Left ventricle myocardium inferior (tissue), 1 donor: ENCODE results near the gene BANK1. TPM values are rescaled to one million over a fixed set of nuclear protein-coding genes. Genes with fewer than 3 reads are reported as not detected.

Source experiments
- DNase-seq: peaks from one replicate; pipeline ENCODE4 v3.0.0-alpha.2; 2020
- H3K27ac ChIP-seq: fragments of 200-600 bp; replicated peaks from 2 replicates; pipeline ENCODE4 v1.8.0; 2021
- H3K27me3 ChIP-seq: fragments of 200-600 bp; 2 replicates; pipeline ENCODE4 v1.8.0; 2021; ENCODE audit warnings: low read depth
- H3K36me3 ChIP-seq: fragments of 200-600 bp; 2 replicates; pipeline ENCODE4 v1.8.0; 2021
- H3K4me1 ChIP-seq: fragments of 200-600 bp; 2 replicates; pipeline ENCODE4 v1.8.0; 2021
- H3K4me3 ChIP-seq: fragments of 200-600 bp; 2 replicates; pipeline ENCODE4 v1.8.0; 2021; ENCODE audit warnings: mild to moderate bottlenecking, moderate library complexity
- H3K9me3 ChIP-seq: fragments of 200-600 bp; replicated peaks from 2 replicates; pipeline ENCODE4 v1.8.0; 2021
- intact Hi-C: fragments of 100-400 bp; cut with micrococcal nuclease; formaldehyde crosslinking; loops from one replicate; pipeline ENCODE4 v1.11.0; 2022
- total RNA-seq: library from RNA; stranded (reverse); fragmentation: NEBNext Ultra II Directional; extraction: Animal tissue kit (Norgen Biotek cat#: 25700); gene quantifications from one replicate; pipeline ENCODE4 v1.2.1, GENCODE V29; 2021
- TF ChIP-seq, protein P1 (sequence below): fragments of 200-600 bp; IDR thresholded peaks from 2 replicates; pipeline ENCODE4 v1.8.0; 2021; ENCODE audit warnings: antibody characterized with exemption, mild to moderate bottlenecking, borderline replicate concordance
- donor health status: DM: no; HTN: yes; CAD: no; lungs with severe emphysema.

The BANK1 gene
- total RNA-seq, 1 donor from 2014 or later = 0.08 TPM

- no peaks in the 10 kb centered on the region for H3K9me3 ChIP-seq
- intact Hi-C loops = no loop called here
- DNase-seq = no peak
- no peaks in the 10 kb centered on the region for H3K36me3 ChIP-seq
- H3K27ac ChIP-seq = no peak overlapping the region
- H3K4me1 ChIP-seq = no peaks in the 10 kb centered on the region
- H3K4me3 ChIP-seq = no peak overlapping the region
- TF ChIP-seq, protein P1, sequence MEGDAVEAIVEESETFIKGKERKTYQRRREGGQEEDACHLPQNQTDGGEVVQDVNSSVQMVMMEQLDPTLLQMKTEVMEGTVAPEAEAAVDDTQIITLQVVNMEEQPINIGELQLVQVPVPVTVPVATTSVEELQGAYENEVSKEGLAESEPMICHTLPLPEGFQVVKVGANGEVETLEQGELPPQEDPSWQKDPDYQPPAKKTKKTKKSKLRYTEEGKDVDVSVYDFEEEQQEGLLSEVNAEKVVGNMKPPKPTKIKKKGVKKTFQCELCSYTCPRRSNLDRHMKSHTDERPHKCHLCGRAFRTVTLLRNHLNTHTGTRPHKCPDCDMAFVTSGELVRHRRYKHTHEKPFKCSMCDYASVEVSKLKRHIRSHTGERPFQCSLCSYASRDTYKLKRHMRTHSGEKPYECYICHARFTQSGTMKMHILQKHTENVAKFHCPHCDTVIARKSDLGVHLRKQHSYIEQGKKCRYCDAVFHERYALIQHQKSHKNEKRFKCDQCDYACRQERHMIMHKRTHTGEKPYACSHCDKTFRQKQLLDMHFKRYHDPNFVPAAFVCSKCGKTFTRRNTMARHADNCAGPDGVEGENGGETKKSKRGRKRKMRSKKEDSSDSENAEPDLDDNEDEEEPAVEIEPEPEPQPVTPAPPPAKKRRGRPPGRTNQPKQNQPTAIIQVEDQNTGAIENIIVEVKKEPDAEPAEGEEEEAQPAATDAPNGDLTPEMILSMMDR = no peak
- no peaks in the 10 kb centered on the region for H3K27me3 ChIP-seq
Measured at GRCh38 chr4:102036619-102037376, 246.3 kb downstream of the BANK1 start.

DNA sequence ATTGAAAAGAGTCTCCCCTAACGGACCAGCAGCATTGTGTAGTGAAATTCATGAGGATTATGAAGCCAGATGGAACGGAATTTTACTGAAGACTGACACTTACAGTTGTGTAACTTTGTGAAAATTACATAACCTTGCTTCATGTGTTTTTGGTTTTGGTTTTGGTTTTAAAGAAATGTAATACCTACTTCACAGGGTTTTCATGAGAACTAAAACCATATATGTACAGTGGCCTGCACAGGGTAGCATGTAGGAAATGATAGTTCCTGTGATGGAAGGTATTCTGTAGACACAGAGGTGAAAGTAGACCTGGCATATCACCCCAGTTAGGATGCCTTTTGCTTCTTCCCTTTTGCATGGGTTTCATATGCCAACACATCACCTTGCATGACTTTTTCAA is 247.0 kb downstream of the BANK1 start:
- H3K36me3 ChIP-seq = no peaks in the 10 kb centered on the region
- no peaks in the 10 kb centered on the region for H3K27me3 ChIP-seq
- no peaks in the 10 kb centered on the region for H3K4me1 ChIP-seq
- no peak overlapping the region for H3K27ac ChIP-seq
- TF ChIP-seq, protein P1 = no peak
- H3K9me3 ChIP-seq = no peaks in the 10 kb centered on the region
- H3K4me3 ChIP-seq = no peak overlapping the region
- DNase-seq = no peak
- intact Hi-C loops = no loop called here

DNA sequence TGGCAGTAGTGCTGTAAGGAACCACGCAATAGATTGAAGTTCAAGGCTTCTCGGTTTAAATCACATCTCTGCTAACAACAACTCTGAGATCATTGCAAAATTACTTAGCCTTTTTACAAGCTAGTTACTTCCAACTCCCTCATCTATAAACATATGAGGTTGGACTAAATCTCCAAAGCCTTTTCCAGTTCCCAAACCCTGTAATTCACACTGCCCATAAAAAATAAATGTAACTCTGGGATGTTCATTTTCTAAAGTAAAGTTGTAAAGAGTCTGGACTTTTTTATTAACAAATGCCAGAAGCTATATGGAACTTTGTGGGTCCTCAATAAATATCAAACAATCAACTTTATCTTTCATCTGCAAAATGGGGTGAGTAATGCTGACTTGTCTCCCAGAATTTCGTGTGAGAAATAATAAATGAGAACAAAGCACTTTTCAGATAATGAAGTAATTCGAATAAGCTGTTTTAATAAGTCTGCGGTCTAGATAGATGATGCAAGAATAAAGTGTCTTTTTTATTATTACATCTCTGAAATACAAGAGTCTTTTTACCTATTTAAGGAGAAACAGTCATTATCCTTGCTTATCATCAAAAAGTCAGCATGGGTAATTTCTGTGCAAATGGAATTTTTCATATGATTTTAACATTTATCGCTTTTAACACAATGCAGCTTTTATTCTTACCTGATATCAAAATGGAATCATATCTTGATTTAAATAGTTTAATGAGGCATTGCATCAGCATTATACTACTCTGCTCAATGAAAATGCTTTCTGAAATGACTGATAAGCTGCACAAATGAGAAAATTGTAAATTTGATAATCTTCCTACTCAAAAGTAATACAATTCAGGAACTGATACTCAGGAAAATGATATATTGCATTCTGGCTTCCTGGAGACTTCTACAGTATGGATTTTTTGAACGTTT is 252.6 kb downstream of the BANK1 start:
- Histone ChIP-seq H3K27me3 (no peaks in the 10 kb centered on the region), H3K27ac (no peak overlapping the region), H3K4me1 (no peaks in the 10 kb centered on the region), H3K9me3 (peaks cover 15% of the 10 kb centered on the region), H3K4me3 (no peak overlapping the region), H3K36me3 (no peaks in the 10 kb centered on the region)
- TF ChIP-seq, protein P1 = no peak
- intact Hi-C loops = no loop called here
- DNase-seq = no peak

DNA sequence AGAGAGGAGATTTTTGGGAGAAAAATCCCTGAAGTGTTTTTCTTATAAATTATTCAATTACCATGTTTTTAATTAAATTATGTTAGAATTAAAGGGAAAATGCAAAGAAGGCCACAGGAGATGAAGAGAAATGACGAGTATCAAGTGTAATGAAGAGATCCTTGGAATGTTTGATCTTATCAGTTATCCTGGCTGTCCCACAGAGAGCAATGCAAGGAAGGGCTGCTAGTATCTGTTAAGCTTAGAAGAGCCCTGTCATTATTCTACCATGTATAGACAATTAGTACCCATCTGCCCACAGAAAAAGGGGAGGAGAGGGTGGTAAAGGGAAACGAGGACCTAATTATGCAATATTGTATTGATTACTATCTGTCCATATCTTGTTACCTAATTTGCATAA is 257.1 kb downstream of the BANK1 start:
- H3K27me3 ChIP-seq = no peaks in the 10 kb centered on the region
- DNase-seq = no peak
- H3K4me1 ChIP-seq = no peaks in the 10 kb centered on the region
- intact Hi-C loops = no loop called here
- TF ChIP-seq, protein P1 = no peak
- H3K36me3 ChIP-seq = no peaks in the 10 kb centered on the region
- H3K27ac ChIP-seq = no peak overlapping the region
- H3K9me3 ChIP-seq = peaks cover 20% of the 10 kb centered on the region
- H3K4me3 ChIP-seq = no peak overlapping the region

DNA sequence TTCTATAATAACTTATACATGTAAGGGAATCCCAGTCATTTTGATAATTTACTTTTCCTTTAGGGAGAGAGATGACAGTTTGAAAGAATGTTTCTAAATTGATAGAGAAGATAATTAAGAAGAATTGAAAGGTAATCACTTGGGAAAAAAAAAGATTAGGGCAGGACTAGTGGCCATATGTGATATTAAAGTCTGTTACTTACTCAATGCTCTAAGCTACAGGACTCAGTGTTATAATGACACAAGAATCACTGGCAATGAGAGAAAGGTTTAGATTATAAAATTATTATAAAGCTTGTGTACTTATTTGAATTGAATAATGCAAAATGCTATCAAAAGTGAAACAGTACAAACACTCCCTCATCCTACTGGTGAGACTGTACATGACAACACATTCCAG is 265.3 kb downstream of the BANK1 start:
- intact Hi-C loops = no loop called here
- Histone ChIP-seq H3K36me3 (no peaks in the 10 kb centered on the region), H3K27me3 (no peaks in the 10 kb centered on the region), H3K9me3 (no peaks in the 10 kb centered on the region), H3K4me1 (no peaks in the 10 kb centered on the region), H3K4me3 (no peak overlapping the region), H3K27ac (no peak overlapping the region)
- no peak for DNase-seq
- TF ChIP-seq, protein P1 = no peak
